Immature natural killer cell (primary cell): ENCODE results near the gene S100A16. TPM values are rescaled to one million over a fixed set of nuclear protein-coding genes. Genes with fewer than 3 reads are reported as not detected.

Experiments
- DNase-seq, 3 donors: peaks; one replicate each; pipeline ENCODE4 v3.0.0; 2022; ENCODE audit warnings: mixed read lengths in 1 of 3
- H3K27ac Mint-ChIP-seq, 6 donors: one replicate each; pipeline ENCODE4 v1.8.0; 2020; ENCODE audit warnings: mixed read lengths in 6 of 6, mild to moderate bottlenecking in 5 of 6, inconsistent platforms in 4 of 6, moderate library complexity in 3 of 6
- H3K27me3 Mint-ChIP-seq, 3 donors: one replicate each; pipeline ENCODE4 v1.8.0; 2020 to 2021; ENCODE audit warnings: low read depth in 3 of 3, mild to moderate bottlenecking in 3 of 3, mixed read lengths in 3 of 3, moderate library complexity in 3 of 3, inconsistent platforms in 1 of 3
- H3K36me3 Mint-ChIP-seq, 3 donors: one replicate each; pipeline ENCODE4 v1.8.0; 2020; ENCODE audit warnings: mixed read lengths in 3 of 3, inconsistent platforms in 2 of 3, mild to moderate bottlenecking in 2 of 3
- H3K4me1 Mint-ChIP-seq, 2 donors: one replicate each; pipeline ENCODE4 v1.8.0; 2020; ENCODE audit warnings: inconsistent platforms in 2 of 2, mild to moderate bottlenecking in 2 of 2, mixed read lengths in 2 of 2, moderate library complexity in 1 of 2
- H3K4me3 Mint-ChIP-seq, 5 donors: one replicate each; pipeline ENCODE4 v1.8.0; 2020; ENCODE audit warnings: mild to moderate bottlenecking in 5 of 5, mixed read lengths in 5 of 5, inconsistent platforms in 3 of 5, moderate library complexity in 3 of 5
- H3K9me3 Mint-ChIP-seq, 6 donors: one replicate each; pipeline ENCODE4 v1.8.0; 2020; ENCODE audit warnings: mild to moderate bottlenecking in 6 of 6, mixed read lengths in 6 of 6, inconsistent platforms in 4 of 6, moderate library complexity in 3 of 6
- polyA plus RNA-seq, 3 donors: library from polyadenylated mRNA; unstranded; fragments of 300-500 nt; fragmentation: Illumina TruSeq; gene quantifications; one replicate each; pipeline ENCODE4 v1.2.3, GENCODE V29; 2021

S100A16 gene
- polyA plus RNA-seq, 3 donors from 2014 or later, result not detected

GRCh38 chr1:153616917-153617311, 4.0 kb upstream of the S100A16 start:
- Mint-ChIP-seq H3K36me3 (no peaks in the 10 kb centered on the region), H3K4me3 (no peak overlapping the region), H3K4me1 (peaks cover 0 to 3% of the 10 kb centered on the region in 2 donors), H3K9me3 (no peaks in the 10 kb centered on the region), H3K27ac (no peak overlapping the region), H3K27me3 (peaks cover 0 to 6% (median 2%) of the 10 kb centered on the region in 3 donors)
- no peak for DNase-seq

GRCh38 chr1:153616144-153616916, 3.4 kb upstream of the S100A16 start, which contains the start of gene S100A14:
Gene S100A14 (minus strand): TSS chr1:153616325. CDS start chr1:153615858, 467 bp downstream.
- Mint-ChIP-seq H3K4me1 (peaks cover 0 to 3% of the 10 kb centered on the region in 2 donors), H3K4me3 (no peak within 1 kb of the TSS), H3K27me3 (peaks cover 0 to 6% (median 2%) of the 10 kb centered on the region in 3 donors), H3K27ac (no peak within 1 kb of the TSS), H3K9me3 (no peaks in the 10 kb centered on the region), H3K36me3 (no peaks in the 10 kb centered on the region)
- DNase-seq, result no peak

- Mint-ChIP-seq H3K27ac (no peak overlapping the region), H3K9me3 (no peaks in the 10 kb centered on the region), H3K36me3 (no peaks in the 10 kb centered on the region), H3K4me3 (no peak overlapping the region), H3K4me1 (peaks cover 0 to 3% of the 10 kb centered on the region in 2 donors), H3K27me3 (peaks cover 0 to 6% (median 2%) of the 10 kb centered on the region in 3 donors)
- no peak for DNase-seq
Measured at GRCh38 chr1:153615406-153615805, 2.5 kb upstream of the S100A16 start.

- peaks cover 0 to 5% (median 4%) of the 10 kb centered on the region in 3 donors for H3K27me3 Mint-ChIP-seq
- no peak for DNase-seq
- peaks cover 0 to 3% of the 10 kb centered on the region in 2 donors for H3K4me1 Mint-ChIP-seq
- H3K9me3 Mint-ChIP-seq, result no peaks in the 10 kb centered on the region
- no peak overlapping the region for H3K27ac Mint-ChIP-seq
- no peak overlapping the region for H3K4me3 Mint-ChIP-seq
- no peaks in the 10 kb centered on the region for H3K36me3 Mint-ChIP-seq
Measured at GRCh38 chr1:153614906-153615305, 2.0 kb upstream of the S100A16 start.

- DNase-seq, result no peak
- peaks cover 0 to 3% of the 10 kb centered on the region in 2 donors for H3K4me1 Mint-ChIP-seq
- H3K9me3 Mint-ChIP-seq, result no peaks in the 10 kb centered on the region
- H3K4me3 Mint-ChIP-seq, result no peak overlapping the region
- no peaks in the 10 kb centered on the region for H3K36me3 Mint-ChIP-seq
- H3K27ac Mint-ChIP-seq, result no peak overlapping the region
- peaks cover 0 to 5% (median 4%) of the 10 kb centered on the region in 3 donors for H3K27me3 Mint-ChIP-seq
Measured at GRCh38 chr1:153614189-153614900, 1.4 kb upstream of the S100A16 start.

GRCh38 chr1:153613406-153613805, 469 bp upstream of the S100A16 start:
- DNase-seq, result no peak
- H3K27ac Mint-ChIP-seq, result no peak overlapping the region

GRCh38 chr1:153612111-153612754, 704 bp downstream of the S100A16 start:
- Mint-ChIP-seq H3K36me3 (no peaks in the 10 kb centered on the region), H3K9me3 (no peaks in the 10 kb centered on the region), H3K27ac (no peak overlapping the region), H3K4me1 (no peaks in the 10 kb centered on the region), H3K4me3 (no peak overlapping the region), H3K27me3 (peaks cover 0 to 5% (median 4%) of the 10 kb centered on the region in 3 donors)
- DNase-seq, result no peak

More at GRCh38 chr1:153613406-153613805, 469 bp upstream of the S100A16 start:
- Mint-ChIP-seq H3K27me3 (peaks cover 0 to 5% (median 4%) of the 10 kb centered on the region in 3 donors), H3K36me3 (no peaks in the 10 kb centered on the region), H3K9me3 (no peaks in the 10 kb centered on the region), H3K4me3 (no peak overlapping the region), H3K4me1 (peaks cover 0 to 3% of the 10 kb centered on the region in 2 donors)

- DNase-seq, result no peak
- Mint-ChIP-seq H3K9me3 (no peaks in the 10 kb centered on the region), H3K27me3 (peaks cover 0 to 5% (median 4%) of the 10 kb centered on the region in 3 donors), H3K36me3 (no peaks in the 10 kb centered on the region), H3K27ac (no peak overlapping the region), H3K4me3 (no peak overlapping the region), H3K4me1 (no peaks in the 10 kb centered on the region)
Measured at GRCh38 chr1:153611356-153611755, 1.6 kb downstream of the S100A16 start.

GRCh38 chr1:153610811-153611301, 2.1 kb downstream of the S100A16 start:
- Mint-ChIP-seq H3K27ac (no peak overlapping the region), H3K27me3 (peaks cover 0 to 5% (median 4%) of the 10 kb centered on the region in 3 donors), H3K9me3 (no peaks in the 10 kb centered on the region), H3K4me1 (no peaks in the 10 kb centered on the region), H3K36me3 (no peaks in the 10 kb centered on the region), H3K4me3 (no peak overlapping the region)
- no peak for DNase-seq

GRCh38 chr1:153610334-153610733, 2.6 kb downstream of the S100A16 start:
- Mint-ChIP-seq H3K27ac (no peak overlapping the region), H3K4me1 (no peaks in the 10 kb centered on the region), H3K4me3 (no peak overlapping the region), H3K9me3 (no peaks in the 10 kb centered on the region), H3K36me3 (no peaks in the 10 kb centered on the region), H3K27me3 (peaks cover 0 to 5% (median 4%) of the 10 kb centered on the region in 3 donors)
- DNase-seq, result no peak

GRCh38 chr1:153609585-153609907, 3.4 kb downstream of the S100A16 start:
- Mint-ChIP-seq H3K36me3 (no peaks in the 10 kb centered on the region), H3K27me3 (peaks cover 0 to 5% (median 4%) of the 10 kb centered on the region in 3 donors)

GRCh38 chr1:153608742-153609584, 4.0 kb downstream of the S100A16 start:
- Mint-ChIP-seq H3K4me1 (no peaks in the 10 kb centered on the region), H3K27me3 (peaks cover 0 to 2% (median 1%) of the 10 kb centered on the region in 3 donors), H3K27ac (no peak overlapping the region), H3K9me3 (no peaks in the 10 kb centered on the region), H3K4me3 (no peak overlapping the region), H3K36me3 (no peaks in the 10 kb centered on the region)
- no peak for DNase-seq

More at GRCh38 chr1:153609585-153609907, 3.4 kb downstream of the S100A16 start:
- no peaks in the 10 kb centered on the region for H3K4me1 Mint-ChIP-seq
- H3K27ac Mint-ChIP-seq, result no peak overlapping the region
- H3K9me3 Mint-ChIP-seq, result no peaks in the 10 kb centered on the region
- no peak overlapping the region for H3K4me3 Mint-ChIP-seq
- DNase-seq, result no peak

- Mint-ChIP-seq H3K9me3 (no peaks in the 10 kb centered on the region), H3K27ac (no peak overlapping the region), H3K4me1 (no peaks in the 10 kb centered on the region), H3K4me3 (no peak overlapping the region), H3K27me3 (peaks cover 0 to 3% (median 0%) of the 10 kb centered on the region in 3 donors), H3K36me3 (no peaks in the 10 kb centered on the region)
- DNase-seq, result no peak
Measured at GRCh38 chr1:153608089-153608682, 4.8 kb downstream of the S100A16 start.
